Breast epithelium (tissue), 4 donors: ENCODE data around the gene WDFY2. TPM values are rescaled to one million over a fixed set of nuclear protein-coding genes. Genes with fewer than 3 reads are reported as not detected.

Experiments
- DNase-seq, 2 donors: peaks; one replicate each; pipeline ENCODE4 v3.0.0-alpha.2; 2019; ENCODE audit warnings: low spot score in 2 of 2
- H3K27ac ChIP-seq, 2 donors: fragments of 200-600 bp; sonication (generic) in 1 of 2; one replicate each; pipeline ENCODE4 v1.5.1; 2016 to 2019; ENCODE audit warnings: mild to moderate bottlenecking in 1 of 2
- H3K27me3 ChIP-seq, 2 donors: fragments of 200-600 bp; sonication (generic) in 1 of 2; one replicate each; pipeline versions ENCODE4 v1.5.1 to v1.6.0; 2017 to 2019; ENCODE audit warnings: control low read depth in 1 of 2, mild to moderate bottlenecking in 1 of 2
- H3K36me3 ChIP-seq: fragments of 200-600 bp; one replicate; pipeline ENCODE4 v1.5.1; 2019
- H3K4me1 ChIP-seq, 2 donors: fragments of 200-600 bp; sonication (generic); one replicate each; pipeline ENCODE4 v1.5.1; 2016 to 2019; ENCODE audit warnings: control low read depth in 1 of 2
- H3K4me3 ChIP-seq, 3 donors: fragments of 200-600 bp; sonication (generic); 1 replicate in 2 of 3; 2 replicates in 1 of 3; pipeline ENCODE4 v1.5.1; 2016 to 2019; ENCODE audit warnings: mild to moderate bottlenecking in 3 of 3, moderate library complexity in 2 of 3
- H3K9me3 ChIP-seq, 2 donors: fragments of 200-600 bp; sonication (generic) in 1 of 2; one replicate each; pipeline ENCODE4 v1.5.1; 2016 to 2019; ENCODE audit warnings: control low read depth in 1 of 2
- POLR2A ChIP-seq: fragments of 450-650 bp; IDR thresholded peaks from one replicate; pipeline ENCODE4 v1.6.1; 2016; ENCODE audit warnings: antibody characterized with exemption, mild to moderate bottlenecking, moderate library complexity
- POLR2AphosphoS5 ChIP-seq, 3 donors: sonication (generic); formaldehyde crosslinking; IDR thresholded peaks; one replicate each; pipeline ENCODE4 v1.6.1; 2017; ENCODE audit warnings: antibody characterized with exemption in 3 of 3
- intact Hi-C: fragments of 100-400 bp; cut with DNase I; formaldehyde crosslinking; loops from one replicate; pipeline ENCODE4 v1.15.1; 2023; ENCODE audit warnings: low total_unique reads
- total RNA-seq, 3 donors: library from RNA; depleted of rRNA; stranded (reverse); fragments of >200 nt; gene quantifications; one replicate each; pipeline ENCODE4 v1.1.0, GENCODE V29; 2016
- TF ChIP-seq, protein P1 (sequence below), 3 donors: fragments of 450-650 bp; IDR thresholded peaks; one replicate each; pipeline ENCODE4 v1.5.1; 2016 to 2017; ENCODE audit warnings: antibody characterized with exemption in 3 of 3, mild to moderate bottlenecking in 3 of 3, moderate library complexity in 3 of 3

WDFY2 gene
- total RNA-seq, 3 donors from 2014 or later: 21.0 to 27.7 (median 21.4) TPM

DNA sequence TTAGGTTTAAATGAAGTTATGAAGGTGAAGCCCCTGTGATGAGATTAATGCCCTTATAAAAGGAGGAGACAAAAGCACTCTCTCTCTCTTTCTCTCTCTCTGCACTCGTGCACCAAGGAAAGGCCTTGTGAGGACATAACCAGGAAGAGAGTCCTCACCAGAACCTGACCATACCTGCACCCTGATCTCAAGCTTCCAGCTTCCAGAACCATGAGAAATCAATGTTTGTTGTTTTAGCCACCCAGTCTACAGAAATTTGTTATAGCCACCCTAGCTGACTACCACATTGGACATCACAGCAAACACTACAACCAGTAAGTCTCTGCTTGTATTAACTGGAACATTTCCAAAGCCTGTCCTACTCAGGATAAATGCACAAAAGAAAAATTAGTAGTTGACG lies 34.7 kb upstream of the WDFY2 start:
- Histone ChIP-seq H3K27ac (no peak overlapping the region), H3K4me3 (no peak overlapping the region), H3K4me1 (no peaks in the 10 kb centered on the region), H3K27me3 (no peaks in the 10 kb centered on the region), H3K36me3 (no peaks in the 10 kb centered on the region), H3K9me3 (no peaks in the 10 kb centered on the region)
- TF ChIP-seq POLR2A (no peak), POLR2AphosphoS5 (IDR thresholded peaks at IDR 0.05) (no peak)
- TF ChIP-seq, protein P1, sequence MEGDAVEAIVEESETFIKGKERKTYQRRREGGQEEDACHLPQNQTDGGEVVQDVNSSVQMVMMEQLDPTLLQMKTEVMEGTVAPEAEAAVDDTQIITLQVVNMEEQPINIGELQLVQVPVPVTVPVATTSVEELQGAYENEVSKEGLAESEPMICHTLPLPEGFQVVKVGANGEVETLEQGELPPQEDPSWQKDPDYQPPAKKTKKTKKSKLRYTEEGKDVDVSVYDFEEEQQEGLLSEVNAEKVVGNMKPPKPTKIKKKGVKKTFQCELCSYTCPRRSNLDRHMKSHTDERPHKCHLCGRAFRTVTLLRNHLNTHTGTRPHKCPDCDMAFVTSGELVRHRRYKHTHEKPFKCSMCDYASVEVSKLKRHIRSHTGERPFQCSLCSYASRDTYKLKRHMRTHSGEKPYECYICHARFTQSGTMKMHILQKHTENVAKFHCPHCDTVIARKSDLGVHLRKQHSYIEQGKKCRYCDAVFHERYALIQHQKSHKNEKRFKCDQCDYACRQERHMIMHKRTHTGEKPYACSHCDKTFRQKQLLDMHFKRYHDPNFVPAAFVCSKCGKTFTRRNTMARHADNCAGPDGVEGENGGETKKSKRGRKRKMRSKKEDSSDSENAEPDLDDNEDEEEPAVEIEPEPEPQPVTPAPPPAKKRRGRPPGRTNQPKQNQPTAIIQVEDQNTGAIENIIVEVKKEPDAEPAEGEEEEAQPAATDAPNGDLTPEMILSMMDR (IDR thresholded peaks at IDR 0.05): no peak
- DNase-seq: no peak
- intact Hi-C loops: no loop called here

DNA sequence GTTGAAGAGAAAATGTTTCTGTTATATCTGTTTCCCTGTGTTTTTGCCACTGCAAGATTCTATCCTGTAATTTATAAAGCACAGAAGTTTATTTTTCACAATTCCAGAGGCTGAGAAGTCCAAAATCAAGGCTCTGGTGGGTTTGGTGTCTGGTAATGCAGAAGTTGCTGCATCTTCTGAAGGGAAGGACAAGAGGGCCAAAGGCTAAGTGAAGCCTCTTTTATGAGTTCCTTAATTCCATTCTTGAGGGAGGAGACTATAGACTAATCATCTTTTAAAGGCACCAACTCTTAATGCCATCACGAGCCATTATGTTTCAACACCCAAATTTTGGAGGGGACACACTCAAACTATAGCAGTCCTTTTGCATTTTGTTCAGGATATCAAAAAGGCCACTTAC lies 34.1 kb upstream of the WDFY2 start:
- no peaks in the 10 kb centered on the region for H3K36me3 ChIP-seq
- intact Hi-C loops: no loop called here
- no peak overlapping the region for H3K27ac ChIP-seq
- no peak overlapping the region for H3K4me3 ChIP-seq
- H3K9me3 ChIP-seq: no peaks in the 10 kb centered on the region
- DNase-seq: no peak
- H3K4me1 ChIP-seq: no peaks in the 10 kb centered on the region
- TF ChIP-seq POLR2AphosphoS5 (IDR thresholded peaks at IDR 0.05) (no peak), POLR2A (no peak)
- TF ChIP-seq, protein P1 (IDR thresholded peaks at IDR 0.05): no peak
- H3K27me3 ChIP-seq: no peaks in the 10 kb centered on the region

DNA sequence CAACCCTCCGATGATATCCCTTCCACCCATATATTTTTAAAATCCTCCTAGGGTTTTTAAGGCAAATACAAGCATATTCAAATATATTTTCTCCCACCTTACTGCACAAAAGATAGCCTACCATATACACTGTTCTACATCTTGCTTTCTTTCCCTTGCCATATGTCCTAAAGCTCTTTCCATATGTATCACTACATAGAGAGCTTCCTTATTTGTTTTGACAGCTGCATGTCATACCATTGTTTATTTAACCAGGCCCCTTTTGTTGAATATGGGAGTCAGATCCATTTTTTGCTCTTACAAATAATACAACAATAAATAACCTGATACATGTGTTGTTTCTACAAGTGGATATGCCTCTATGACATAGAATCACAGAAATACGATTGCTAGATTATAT lies 32.8 kb upstream of the WDFY2 start:
- H3K4me3 ChIP-seq: no peak overlapping the region
- no peaks in the 10 kb centered on the region for H3K9me3 ChIP-seq
- H3K27me3 ChIP-seq: no peaks in the 10 kb centered on the region
- H3K27ac ChIP-seq: no peak overlapping the region
- intact Hi-C loops: no loop called here
- H3K36me3 ChIP-seq: no peaks in the 10 kb centered on the region
- H3K4me1 ChIP-seq: no peaks in the 10 kb centered on the region
- no peak for DNase-seq
- TF ChIP-seq, protein P1 (IDR thresholded peaks at IDR 0.05): no peak
- TF ChIP-seq POLR2AphosphoS5 (IDR thresholded peaks at IDR 0.05): no peak
- no peak for TF ChIP-seq POLR2A

- Histone ChIP-seq H3K4me3 (no peak overlapping the region), H3K27me3 (no peaks in the 10 kb centered on the region), H3K27ac (no peak overlapping the region), H3K4me1 (no peaks in the 10 kb centered on the region), H3K36me3 (no peaks in the 10 kb centered on the region), H3K9me3 (no peaks in the 10 kb centered on the region)
- intact Hi-C loops: no loop called here
- TF ChIP-seq POLR2A (no peak), POLR2AphosphoS5 (IDR thresholded peaks at IDR 0.05) (no peak)
- TF ChIP-seq, protein P1 (IDR thresholded peaks at IDR 0.05): no peak
- no peak for DNase-seq
Observed at GRCh38 chr13:51552027-51552426, 32.2 kb upstream of the WDFY2 start.

DNA sequence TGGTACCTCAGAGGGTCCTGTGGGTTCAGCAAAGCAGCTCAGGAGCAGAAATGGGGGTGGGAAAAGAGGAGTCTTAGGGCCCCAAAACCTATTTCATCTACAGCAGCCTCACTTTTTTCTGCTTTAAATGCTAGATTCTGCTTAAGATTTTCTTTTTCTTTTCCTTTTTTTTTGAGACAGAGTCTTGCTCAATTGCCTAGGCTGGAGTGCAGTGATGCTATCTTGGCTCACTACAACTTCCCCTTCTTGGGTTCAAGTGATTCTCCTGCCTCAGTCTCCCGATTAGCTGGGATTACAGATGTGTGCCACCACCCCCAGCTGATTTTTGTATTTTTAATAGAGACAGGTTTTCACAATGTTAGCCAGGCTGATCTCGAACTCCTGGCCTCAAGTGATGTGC lies 30.7 kb upstream of the WDFY2 start:
- TF ChIP-seq POLR2A (no peak), POLR2AphosphoS5 (IDR thresholded peaks at IDR 0.05) (no peak)
- TF ChIP-seq, protein P1 (IDR thresholded peaks at IDR 0.05): no peak
- intact Hi-C loops: no loop called here

More for the DNA sequence above, 30.7 kb upstream of the WDFY2 start:
- H3K36me3 ChIP-seq: no peaks in the 10 kb centered on the region
- H3K4me3 ChIP-seq: no peak overlapping the region
- H3K4me1 ChIP-seq: no peaks in the 10 kb centered on the region
- H3K9me3 ChIP-seq: no peaks in the 10 kb centered on the region
- no peak overlapping the region for H3K27ac ChIP-seq
- no peak for DNase-seq
- no peaks in the 10 kb centered on the region for H3K27me3 ChIP-seq
